ENCODE data around the gene HMX1.

HMX1 gene

DNA sequence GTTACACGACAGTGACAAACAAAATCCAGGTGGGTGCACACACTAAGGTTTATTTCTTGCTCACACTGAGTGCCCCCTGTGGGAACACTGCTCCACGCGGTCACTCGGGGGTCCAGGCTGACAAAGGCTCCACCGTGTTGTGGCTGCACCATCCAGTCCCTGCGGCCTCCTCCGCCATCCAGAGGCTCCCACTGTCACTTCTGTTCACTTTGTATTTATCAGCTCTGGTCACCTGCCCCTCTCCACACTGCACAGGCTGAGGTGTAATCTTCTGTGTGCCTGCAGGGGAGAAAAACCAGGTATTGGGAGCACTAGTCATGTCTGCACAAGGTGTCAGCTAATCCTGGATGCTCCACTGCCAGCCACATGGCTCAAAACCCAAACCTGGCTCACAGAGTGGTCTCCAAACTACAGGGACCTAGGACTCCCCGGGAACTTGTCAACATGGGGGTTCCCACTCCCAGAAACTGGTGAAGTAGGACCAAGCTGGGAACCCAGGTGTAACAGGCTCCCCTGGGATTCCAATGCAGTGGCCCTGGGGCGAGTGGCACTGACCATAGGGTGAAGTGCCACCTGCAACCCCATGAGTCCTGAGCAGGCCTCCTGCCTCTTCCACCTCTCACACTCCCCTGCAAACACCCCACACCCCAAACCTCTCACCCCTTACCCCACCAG, 25.5 kb downstream of the HMX1 start:
- Histone ChIP-seq H3K27me3 (ENCODE audit: control insufficient read depth in 1 of 2, insufficient read depth in 2 of 2, low read length in 2 of 2) (peaks cover 22 to 33% of the 10 kb centered on the region in 2 donors), H3K36me3 (ENCODE audit: control insufficient read depth in 2 of 2, insufficient read depth in 2 of 2, low read length in 2 of 2) (no peaks in the 10 kb centered on the region), H3K27ac (ENCODE audit: low read length) (no peak overlapping the region), H3K9ac (ENCODE audit: low read length in 2 of 2) (no peak overlapping the region), H3K9me3 (ENCODE audit: control insufficient read depth in 2 of 2, low read length in 2 of 2) (peaks cover 4 to 7% of the 10 kb centered on the region in 2 donors), H3K4me3 (ENCODE audit: low read length in 2 of 2) (no peak overlapping the region), H3K4me1 (ENCODE audit: control insufficient read depth, insufficient read depth, low read length) (no peaks in the 10 kb centered on the region)

DNA sequence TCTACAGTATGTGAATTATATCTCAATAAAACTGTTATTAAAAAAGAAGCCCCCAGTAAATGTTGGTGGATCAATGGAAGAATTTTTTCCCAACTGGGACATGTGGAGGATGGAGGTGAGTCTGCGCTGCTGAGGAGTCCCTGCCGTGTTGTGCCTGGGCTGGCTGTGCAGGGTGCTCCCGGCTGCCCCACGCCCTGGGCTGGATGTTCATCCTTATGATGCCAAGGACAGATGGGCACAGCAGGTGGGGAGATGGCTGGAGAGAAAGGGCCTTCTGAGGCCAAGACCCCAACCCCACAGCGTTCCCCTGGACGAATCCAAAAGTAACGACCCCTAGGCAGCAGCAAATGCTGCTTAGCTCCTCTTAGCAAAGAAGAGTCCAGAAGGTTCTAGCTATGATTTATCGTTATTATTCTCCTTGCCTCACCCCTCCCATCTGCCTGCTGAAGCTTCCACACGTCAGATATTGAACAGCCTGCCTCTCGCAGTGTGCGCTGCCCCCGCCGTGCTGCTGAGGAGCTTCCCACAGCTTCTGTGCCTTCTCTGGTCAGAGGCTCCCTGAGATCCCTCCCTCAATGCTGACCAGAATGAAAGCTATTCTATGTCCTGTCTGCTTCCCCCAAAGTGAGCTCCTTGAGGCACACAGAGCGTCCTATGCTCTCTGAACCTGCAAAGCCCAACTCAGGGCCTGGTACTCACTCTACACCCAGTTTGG, 26.5 kb downstream of the HMX1 start:
- Histone ChIP-seq H3K27ac (ENCODE audit: low read length) (no peak overlapping the region), H3K4me1 (ENCODE audit: control insufficient read depth, insufficient read depth, low read length) (no peaks in the 10 kb centered on the region), H3K9ac (ENCODE audit: low read length in 2 of 2) (no peak overlapping the region), H3K27me3 (ENCODE audit: control insufficient read depth in 1 of 2, insufficient read depth in 2 of 2, low read length in 2 of 2) (peaks cover 20 to 27% of the 10 kb centered on the region in 2 donors), H3K9me3 (ENCODE audit: control insufficient read depth in 2 of 2, low read length in 2 of 2) (peaks cover 4 to 7% of the 10 kb centered on the region in 2 donors), H3K4me3 (ENCODE audit: low read length in 2 of 2) (no peak overlapping the region), H3K36me3 (ENCODE audit: control insufficient read depth in 2 of 2, insufficient read depth in 2 of 2, low read length in 2 of 2) (no peaks in the 10 kb centered on the region)

- H3K36me3 ChIP-seq (ENCODE audit: control insufficient read depth in 2 of 2, insufficient read depth in 2 of 2, low read length in 2 of 2), result no peaks in the 10 kb centered on the region
- H3K27ac ChIP-seq (ENCODE audit: low read length), result no peak overlapping the region
- no peaks in the 10 kb centered on the region for H3K4me1 ChIP-seq (ENCODE audit: control insufficient read depth, insufficient read depth, low read length)
- peaks cover 4 to 7% of the 10 kb centered on the region in 2 donors for H3K9me3 ChIP-seq (ENCODE audit: control insufficient read depth in 2 of 2, low read length in 2 of 2)
- H3K27me3 ChIP-seq (ENCODE audit: control insufficient read depth in 1 of 2, insufficient read depth in 2 of 2, low read length in 2 of 2), result peaks cover 15 to 18% of the 10 kb centered on the region in 2 donors
- no peak overlapping the region for H3K4me3 ChIP-seq (ENCODE audit: low read length in 2 of 2)
- H3K9ac ChIP-seq (ENCODE audit: low read length in 2 of 2), result no peak overlapping the region
Measured at GRCh38 chr4:8843597-8843996, 28.0 kb downstream of the HMX1 start.

DNA sequence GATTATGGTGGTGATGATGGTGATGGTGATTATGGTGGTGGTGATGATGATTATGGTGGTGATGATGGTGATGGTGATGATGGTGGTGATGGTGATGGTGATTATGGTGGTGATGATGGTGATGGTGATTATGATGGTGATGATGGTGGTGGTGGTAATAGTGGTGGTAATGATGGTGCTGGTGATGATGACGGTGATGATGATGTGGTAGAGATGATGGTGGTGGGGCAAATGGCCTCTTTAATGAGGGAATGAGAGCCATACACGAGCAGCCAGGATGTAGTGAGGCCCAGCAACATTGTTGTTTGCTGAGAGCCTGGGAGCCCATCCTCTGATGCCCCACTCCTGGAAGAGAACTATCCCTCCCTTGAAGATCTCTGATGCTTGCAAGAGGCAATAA, 29.0 kb downstream of the HMX1 start:
- peaks cover 4 to 7% of the 10 kb centered on the region in 2 donors for H3K9me3 ChIP-seq (ENCODE audit: control insufficient read depth in 2 of 2, low read length in 2 of 2)
- H3K4me3 ChIP-seq (ENCODE audit: low read length in 2 of 2), result no peak overlapping the region
- H3K27me3 ChIP-seq (ENCODE audit: control insufficient read depth in 1 of 2, insufficient read depth in 2 of 2, low read length in 2 of 2), result peaks cover 12 to 13% of the 10 kb centered on the region in 2 donors
- H3K4me1 ChIP-seq (ENCODE audit: control insufficient read depth, insufficient read depth, low read length), result no peaks in the 10 kb centered on the region
- H3K27ac ChIP-seq (ENCODE audit: low read length), result no peak overlapping the region
- H3K36me3 ChIP-seq (ENCODE audit: control insufficient read depth in 2 of 2, insufficient read depth in 2 of 2, low read length in 2 of 2), result no peaks in the 10 kb centered on the region
- no peak overlapping the region for H3K9ac ChIP-seq (ENCODE audit: low read length in 2 of 2)

- Histone ChIP-seq H3K9me3 (ENCODE audit: control insufficient read depth in 2 of 2, low read length in 2 of 2) (peaks cover 4 to 7% of the 10 kb centered on the region in 2 donors), H3K27ac (ENCODE audit: low read length) (no peak overlapping the region), H3K4me3 (ENCODE audit: low read length in 2 of 2) (no peak overlapping the region), H3K4me1 (ENCODE audit: control insufficient read depth, insufficient read depth, low read length) (no peaks in the 10 kb centered on the region), H3K27me3 (ENCODE audit: control insufficient read depth in 1 of 2, insufficient read depth in 2 of 2, low read length in 2 of 2) (peaks cover 8 to 11% of the 10 kb centered on the region in 2 donors), H3K9ac (ENCODE audit: low read length in 2 of 2) (no peak overlapping the region), H3K36me3 (ENCODE audit: control insufficient read depth in 2 of 2, insufficient read depth in 2 of 2, low read length in 2 of 2) (no peaks in the 10 kb centered on the region)
Measured at GRCh38 chr4:8841678-8842268, 29.9 kb downstream of the HMX1 start.

- Histone ChIP-seq H3K27me3 (ENCODE audit: control insufficient read depth in 1 of 2, insufficient read depth in 2 of 2, low read length in 2 of 2) (peaks cover 3 to 9% of the 10 kb centered on the region in 2 donors), H3K4me3 (ENCODE audit: low read length in 2 of 2) (no peak overlapping the region), H3K27ac (ENCODE audit: low read length) (no peak overlapping the region), H3K36me3 (ENCODE audit: control insufficient read depth in 2 of 2, insufficient read depth in 2 of 2, low read length in 2 of 2) (no peaks in the 10 kb centered on the region), H3K9ac (ENCODE audit: low read length in 2 of 2) (no peak overlapping the region), H3K4me1 (ENCODE audit: control insufficient read depth, insufficient read depth, low read length) (no peaks in the 10 kb centered on the region), H3K9me3 (ENCODE audit: control insufficient read depth in 2 of 2, low read length in 2 of 2) (peaks cover 4 to 7% of the 10 kb centered on the region in 2 donors)
Measured at GRCh38 chr4:8840816-8841455, 30.7 kb downstream of the HMX1 start.

DNA sequence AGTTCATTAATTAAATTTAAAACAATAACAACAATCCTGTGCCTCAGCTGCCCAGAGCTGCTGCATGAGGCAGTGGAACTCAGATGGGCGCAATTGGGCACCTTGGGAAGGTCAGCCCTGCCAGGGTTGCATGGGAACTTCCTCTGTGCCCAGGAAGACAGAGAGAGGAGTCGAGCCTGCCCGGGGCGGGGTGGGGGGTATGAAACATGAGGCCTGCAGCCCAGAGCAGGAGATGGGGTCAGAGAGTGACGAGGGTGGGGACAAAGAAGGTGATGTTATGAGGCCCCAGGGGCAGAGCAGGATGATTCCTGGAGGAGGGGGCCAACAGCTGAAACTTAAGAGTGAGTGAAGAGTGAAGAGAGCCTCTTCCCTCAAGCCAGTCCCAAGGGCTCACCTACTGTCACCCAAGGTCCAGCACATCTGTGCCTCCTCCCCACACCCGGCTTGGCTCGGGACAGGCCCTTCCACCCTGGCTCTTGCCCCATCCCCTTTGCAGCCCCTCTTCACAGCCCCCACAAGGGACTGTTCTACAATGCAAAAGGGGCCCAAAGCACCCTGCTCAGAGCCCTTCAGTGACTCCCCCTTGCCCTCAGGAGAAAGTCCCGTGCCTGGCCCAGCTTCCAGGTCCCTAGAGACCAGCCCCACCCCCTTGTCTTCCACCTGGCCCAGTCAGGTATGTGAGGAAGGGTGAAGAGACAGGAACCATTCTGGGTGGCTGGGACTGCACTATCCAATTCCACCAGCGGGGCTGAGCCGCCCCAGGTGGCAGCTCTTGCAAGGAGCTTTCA, 31.4 kb downstream of the HMX1 start:
- H3K9ac ChIP-seq (ENCODE audit: low read length in 2 of 2), result no peak overlapping the region
- no peaks in the 10 kb centered on the region for H3K4me1 ChIP-seq (ENCODE audit: control insufficient read depth, insufficient read depth, low read length)
- H3K27ac ChIP-seq (ENCODE audit: low read length), result no peak overlapping the region
- H3K4me3 ChIP-seq (ENCODE audit: low read length in 2 of 2), result no peak overlapping the region
- H3K9me3 ChIP-seq (ENCODE audit: control insufficient read depth in 2 of 2, low read length in 2 of 2), result peaks cover 4 to 7% of the 10 kb centered on the region in 2 donors
- H3K36me3 ChIP-seq (ENCODE audit: control insufficient read depth in 2 of 2, insufficient read depth in 2 of 2, low read length in 2 of 2), result no peaks in the 10 kb centered on the region
- H3K27me3 ChIP-seq (ENCODE audit: control insufficient read depth in 1 of 2, insufficient read depth in 2 of 2, low read length in 2 of 2), result peaks cover 7% of the 10 kb centered on the region in 2 donors

DNA sequence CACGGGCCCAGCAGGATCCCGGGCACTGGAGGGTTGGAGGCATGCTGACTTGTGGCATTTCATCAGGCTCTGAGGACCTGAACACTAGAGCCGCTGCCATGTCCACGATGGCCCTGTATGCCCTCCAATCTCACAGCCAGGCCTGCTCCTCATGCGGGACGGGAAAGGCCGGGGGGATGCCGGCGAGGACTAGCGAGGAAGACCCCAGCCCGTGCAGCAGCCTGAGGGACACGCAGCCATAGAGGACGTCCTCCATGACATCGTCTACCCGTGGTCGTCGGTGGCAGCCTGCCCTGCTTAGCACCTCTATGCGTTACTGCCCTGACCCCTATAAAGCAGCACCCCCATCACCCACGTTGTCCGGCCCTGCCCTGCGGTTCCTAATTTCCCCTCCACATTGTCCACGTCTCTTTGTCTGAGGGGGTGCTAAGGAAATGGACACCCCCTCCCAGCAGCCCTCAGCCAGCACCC, 32.6 kb downstream of the HMX1 start:
- H3K4me1 ChIP-seq (ENCODE audit: control insufficient read depth, insufficient read depth, low read length), result no peaks in the 10 kb centered on the region
- peaks cover 4 to 7% of the 10 kb centered on the region in 2 donors for H3K9me3 ChIP-seq (ENCODE audit: control insufficient read depth in 2 of 2, low read length in 2 of 2)
- peaks cover 4 to 9% of the 10 kb centered on the region in 2 donors for H3K27me3 ChIP-seq (ENCODE audit: control insufficient read depth in 1 of 2, insufficient read depth in 2 of 2, low read length in 2 of 2)
- H3K9ac ChIP-seq (ENCODE audit: low read length in 2 of 2), result no peak overlapping the region
- no peaks in the 10 kb centered on the region for H3K36me3 ChIP-seq (ENCODE audit: control insufficient read depth in 2 of 2, insufficient read depth in 2 of 2, low read length in 2 of 2)
- H3K27ac ChIP-seq (ENCODE audit: low read length), result no peak overlapping the region
- no peak overlapping the region for H3K4me3 ChIP-seq (ENCODE audit: low read length in 2 of 2)

GRCh38 chr4:8838296-8838960, 33.2 kb downstream of the HMX1 start:
- Histone ChIP-seq H3K27me3 (ENCODE audit: control insufficient read depth in 1 of 2, insufficient read depth in 2 of 2, low read length in 2 of 2) (peaks cover 4 to 9% of the 10 kb centered on the region in 2 donors), H3K9ac (ENCODE audit: low read length in 2 of 2) (no peak overlapping the region), H3K4me1 (ENCODE audit: control insufficient read depth, insufficient read depth, low read length) (no peaks in the 10 kb centered on the region), H3K9me3 (ENCODE audit: control insufficient read depth in 2 of 2, low read length in 2 of 2) (peaks cover under 1 to 1% of the 10 kb centered on the region in 2 donors), H3K4me3 (ENCODE audit: low read length in 2 of 2) (no peak overlapping the region), H3K27ac (ENCODE audit: low read length) (no peak overlapping the region), H3K36me3 (ENCODE audit: control insufficient read depth in 2 of 2, insufficient read depth in 2 of 2, low read length in 2 of 2) (no peaks in the 10 kb centered on the region)
